Bronchial epithelial cell (primary cell): ENCODE data around the gene TMEM50A. TPM values are rescaled to one million over a fixed set of nuclear protein-coding genes. Genes with fewer than 3 reads are reported as not detected.
"Not testable (repeated sequence)": the region's sequence is repeated elsewhere in the genome, so short reads cannot be mapped to it uniquely, and the experiment has no call there.

Experiments
- DNase-seq: peaks from one replicate; pipeline ENCODE4 v3.0.0-alpha.2; 2010; ENCODE audit warnings: low read depth
- FAIRE-seq: peaks from 2 replicates; lab custom pipeline; 2011; peaks lifted over from hg19 to GRCh38; lab: Jason Lieb, UNC
- H3K27me3 ChIP-seq: 2 replicates; pipeline ENCODE4 v1.5.1; 2011; ENCODE audit warnings: low read length; ENCODE audit not compliant: control insufficient read depth, insufficient read depth
- H3K36me3 ChIP-seq: 2 replicates; pipeline ENCODE4 v1.5.1; 2011; ENCODE audit warnings: low read length; ENCODE audit not compliant: control insufficient read depth, insufficient read depth
- H3K4me3 ChIP-seq: 2 replicates; pipeline ENCODE4 v1.5.1; 2011; ENCODE audit warnings: mild to moderate bottlenecking, low read depth, low read length, control low read depth
- CTCF ChIP-seq: IDR thresholded peaks from 2 replicates; pipeline ENCODE4 v1.5.1; 2011; ENCODE audit warnings: mild to moderate bottlenecking, moderate library complexity, low read length, control low read depth, inconsistent platforms; ENCODE audit not compliant: insufficient read depth, severe bottlenecking
- total RNA-seq: library from RNA; depleted of rRNA; stranded (reverse); fragments of >200 nt; gene quantifications from 2 replicates; pipeline ENCODE4 v1.2.1, GENCODE V29; 2014

TMEM50A gene
- total RNA-seq, 1 donor from 2014 or later = 105 TPM

GRCh38 chr1:25355841-25356395, 17.8 kb downstream of the TMEM50A start:
- FAIRE-seq = no peak
- no peak for TF ChIP-seq CTCF

GRCh38 chr1:25356441-25356840, 18.3 kb downstream of the TMEM50A start:
- TF ChIP-seq CTCF = no peak
- peaks cover 15% of the 10 kb centered on the region for H3K36me3 ChIP-seq
- no peak for FAIRE-seq

More at GRCh38 chr1:25355841-25356395, 17.8 kb downstream of the TMEM50A start:
- Histone ChIP-seq H3K4me3 (no peak overlapping the region), H3K27me3 (no peaks in the 10 kb centered on the region), H3K36me3 (peaks cover 14% of the 10 kb centered on the region)
- no peak for DNase-seq

GRCh38 chr1:25356848-25357247, 18.7 kb downstream of the TMEM50A start:
- H3K4me3 ChIP-seq = no peak overlapping the region
- FAIRE-seq = no peak
- peaks cover 15% of the 10 kb centered on the region for H3K36me3 ChIP-seq
- no peak for TF ChIP-seq CTCF
- DNase-seq = peak; percentile 48
- no peaks in the 10 kb centered on the region for H3K27me3 ChIP-seq

More at GRCh38 chr1:25356441-25356840, 18.3 kb downstream of the TMEM50A start:
- Histone ChIP-seq H3K27me3 (no peaks in the 10 kb centered on the region), H3K4me3 (no peak overlapping the region)
- DNase-seq = no peak

GRCh38 chr1:25360596-25361581, 22.8 kb downstream of the TMEM50A start:
- no peaks in the 10 kb centered on the region for H3K27me3 ChIP-seq
- TF ChIP-seq CTCF = no peak
- FAIRE-seq = no peak
- peak; percentile 56 for DNase-seq
- H3K4me3 ChIP-seq = no peak overlapping the region
- H3K36me3 ChIP-seq = peaks cover 10% of the 10 kb centered on the region

GRCh38 chr1:25361901-25362300, 23.8 kb downstream of the TMEM50A start:
- H3K4me3 ChIP-seq = no peak overlapping the region
- H3K36me3 ChIP-seq = peaks cover 9% of the 10 kb centered on the region

GRCh38 chr1:25362634-25363559, 24.8 kb downstream of the TMEM50A start:
- H3K4me3 ChIP-seq, H3K36me3 ChIP-seq, DNase-seq, H3K27me3 ChIP-seq: not testable (repeated sequence)
- FAIRE-seq = peak; percentile 28

More at GRCh38 chr1:25361901-25362300, 23.8 kb downstream of the TMEM50A start:
- FAIRE-seq (no peak), DNase-seq (no peak)
- no peaks in the 10 kb centered on the region for H3K27me3 ChIP-seq
- TF ChIP-seq CTCF = no peak
